HepG2 (cell line): ENCODE data around the gene C14orf132. TPM values are rescaled to one million over a fixed set of nuclear protein-coding genes. Genes with fewer than 3 reads are reported as not detected.

Experiments used
- ATF7-NPFF ChIP-seq: sonication (generic); formaldehyde crosslinking; IDR thresholded peaks from 2 replicates; pipeline ENCODE4 v1.8.1; 2023; ENCODE audit warnings: mild to moderate bottlenecking, low read depth, missing genetic modification reagents, moderate library complexity
- BRCA1 ChIP-seq: sonication (generic); formaldehyde crosslinking; IDR thresholded peaks from 2 replicates; pipeline ENCODE4 v1.4.0; 2020; ENCODE audit warnings: missing genetic modification reagents
- CBX5 ChIP-seq: sonication (generic); formaldehyde crosslinking; IDR thresholded peaks from 2 replicates; pipeline ENCODE4 v1.4.0; 2020; ENCODE audit warnings: missing genetic modification reagents, borderline replicate concordance
- ERF ChIP-seq: IDR thresholded peaks from 2 replicates; pipeline ENCODE4 v1.6.1; 2018; ENCODE audit warnings: missing biosample characterization, missing genetic modification reagents
- FOSL1 ChIP-seq: sonication (generic); formaldehyde crosslinking; IDR thresholded peaks from 2 replicates; pipeline ENCODE4 v1.9.0; 2021; ENCODE audit warnings: missing genetic modification reagents, borderline replicate concordance
- HMG20B ChIP-seq: conservative IDR thresholded peaks from 2 replicates; pipeline ENCODE4 v1.6.1; 2016; ENCODE audit warnings: missing genetic modification reagents, missing compliant biosample characterization
- HOXA9 ChIP-seq: sonication (generic); formaldehyde crosslinking; IDR thresholded peaks from 2 replicates; pipeline ENCODE4 v1.8.1; 2022; ENCODE audit warnings: missing genetic modification reagents, mild to moderate bottlenecking, moderate library complexity, borderline replicate concordance
- KDM6A ChIP-seq: IDR thresholded peaks from 2 replicates; pipeline ENCODE4 v1.6.1; 2016; ENCODE audit warnings: low read depth
- MZF1 ChIP-seq: sonication (generic); formaldehyde crosslinking; IDR thresholded peaks from 2 replicates; pipeline ENCODE4 v1.8.1; 2023; ENCODE audit warnings: mild to moderate bottlenecking, missing genetic modification reagents, borderline replicate concordance
- NFKB2 ChIP-seq: sonication (generic); formaldehyde crosslinking; IDR thresholded peaks from 2 replicates; pipeline ENCODE4 v1.4.0; 2020; ENCODE audit warnings: missing genetic modification reagents, borderline replicate concordance
- NR2C2 ChIP-seq: sonication (generic); formaldehyde crosslinking; IDR thresholded peaks from 2 replicates; pipeline ENCODE4 v1.4.0; 2020; ENCODE audit warnings: missing genetic modification reagents, mild to moderate bottlenecking, moderate library complexity, borderline replicate concordance
- PHF21A ChIP-seq: sonication (generic); formaldehyde crosslinking; IDR thresholded peaks from 2 replicates; pipeline ENCODE4 v1.5.0; 2020; ENCODE audit warnings: mild to moderate bottlenecking, missing genetic modification reagents
- SALL1 ChIP-seq: sonication (generic); formaldehyde crosslinking; IDR thresholded peaks from 2 replicates; pipeline ENCODE4 v1.8.0; 2022; ENCODE audit warnings: mild to moderate bottlenecking, missing genetic modification reagents
- SALL2 ChIP-seq: sonication (generic); formaldehyde crosslinking; IDR thresholded peaks from 2 replicates; pipeline ENCODE4 v1.8.1; 2023; ENCODE audit warnings: mild to moderate bottlenecking, missing genetic modification reagents, inconsistent platforms
- TBX2 ChIP-seq: sonication (generic); formaldehyde crosslinking; IDR thresholded peaks from 2 replicates; pipeline ENCODE4 v1.5.0; 2020; ENCODE audit warnings: missing genetic modification reagents, mild to moderate bottlenecking, borderline replicate concordance
- ZBTB25 ChIP-seq: IDR thresholded peaks from 2 replicates; pipeline ENCODE4 v1.6.1; 2018; ENCODE audit warnings: missing genetic modification reagents
- ZBTB33 ChIP-seq: sonication (generic); formaldehyde crosslinking; IDR thresholded peaks from 2 replicates; pipeline ENCODE4 v1.4.0; 2020; ENCODE audit warnings: missing genetic modification reagents
- ZFP1 ChIP-seq: IDR thresholded peaks from 2 replicates; pipeline ENCODE4 v1.6.1; 2016
- ZMYM2 ChIP-seq: sonication (generic); formaldehyde crosslinking; IDR thresholded peaks from 2 replicates; pipeline ENCODE4 v1.8.0; 2022; ENCODE audit warnings: mild to moderate bottlenecking, missing genetic modification reagents
- ZNF225 ChIP-seq: sonication (generic); formaldehyde crosslinking; IDR thresholded peaks from 2 replicates; pipeline ENCODE4 v1.4.0; 2020; ENCODE audit warnings: mild to moderate bottlenecking, missing genetic modification reagents
- ZNF44 ChIP-seq: sonication (generic); formaldehyde crosslinking; IDR thresholded peaks from 2 replicates; pipeline ENCODE4 v1.5.1; 2020; ENCODE audit warnings: mild to moderate bottlenecking, missing genetic modification reagents
- ZNF451 ChIP-seq: sonication (generic); formaldehyde crosslinking; IDR thresholded peaks from 2 replicates; pipeline ENCODE4 v1.5.0; 2020; ENCODE audit warnings: mild to moderate bottlenecking, missing genetic modification reagents
- ZNF589 ChIP-seq: sonication (generic); formaldehyde crosslinking; conservative IDR thresholded peaks from 2 replicates; pipeline ENCODE4 v1.8.0; 2022; ENCODE audit warnings: mild to moderate bottlenecking, moderate library complexity, missing genetic modification reagents
- ZNF678 ChIP-seq: sonication (generic); formaldehyde crosslinking; IDR thresholded peaks from 2 replicates; pipeline ENCODE4 v1.4.0; 2020; ENCODE audit warnings: mild to moderate bottlenecking, missing genetic modification reagents
- ZNF777 ChIP-seq: sonication (generic); formaldehyde crosslinking; IDR thresholded peaks from 2 replicates; pipeline ENCODE4 v1.4.0; 2020; ENCODE audit warnings: missing genetic modification reagents
- ZNF800 ChIP-seq: sonication (generic); formaldehyde crosslinking; IDR thresholded peaks from 2 replicates; pipeline ENCODE4 v1.4.0; 2020; ENCODE audit warnings: missing genetic modification reagents
- polyA plus RNA-seq, 8 experiments: library from polyadenylated mRNA; depleted of rRNA in 3 of 8; stranded (reverse) in 7 of 8; unstranded in 1 of 8; fragments of >200 nt; fragmentation: Illumina TruSeq in 4 of 8; extraction: Trizol in 4 of 8; gene quantifications; 2 replicates each; pipeline versions ENCODE4 v1.2.1 to v1.2.3, GENCODE V29; 2011 to 2016; ENCODE audit warnings: low read depth in 4 of 8, missing spikeins in 1 of 8, mixed read lengths in 1 of 8; ENCODE audit not compliant: insufficient read depth in 1 of 8
- total RNA-seq, 5 experiments: library from RNA; depleted of rRNA; stranded (reverse); fragments of >200 nt; fragmentation: Illumina TruSeq; extraction: Trizol; gene quantifications; 2 replicates each; pipeline ENCODE4 v1.2.3, GENCODE V29; 2016; ENCODE audit warnings: low read depth in 1 of 5

C14orf132 gene
- total and polyA plus RNA-seq, 2 of the 13 experiments (the other 11 are each of a cell fraction or from before 2014, with no cell fraction given) = 0.13 to 0.15 TPM

GRCh38 chr14:96039633-96040311 is 610 bp downstream of the C14orf132 start (continued):
- TF ChIP-seq CBX5 (CRISPR knock-in tag) (no peak), ATF7-NPFF (0 out of 2 replicates have a peak, but pooled peaks have one; percentile 30), ZNF225 (CRISPR knock-in tag) (no peak), TBX2 (no peak), MZF1 (CRISPR knock-in tag) (no peak), ZNF44 (no peak), SALL1 (CRISPR knock-in tag) (0 out of 2 replicates have a peak, but pooled peaks have one; percentile 13), ZBTB33 (CRISPR knock-in tag) (no peak), ZNF777 (CRISPR knock-in tag) (0 out of 2 replicates have a peak, but pooled peaks have one; percentile 12), BRCA1 (CRISPR knock-in tag) (no peak), ZNF800 (0 out of 2 replicates have a peak, but pooled peaks have one; percentile 37), KDM6A (CRISPR knock-in tag) (no peak), ZMYM2 (CRISPR knock-in tag) (no peak), NR2C2 (0 out of 2 replicates have a peak, but pooled peaks have one; percentile 15), PHF21A (no peak), NFKB2 (CRISPR knock-in tag) (0 out of 2 replicates have a peak, but pooled peaks have one; percentile 24), ZBTB25 (CRISPR knock-in tag) (no peak), SALL2 (no peak), ERF (CRISPR knock-in tag) (no peak), ZNF451 (CRISPR knock-in tag) (peak; percentile 59; the same call in 1 of the 2 replicates), ZFP1 (CRISPR knock-in tag) (no peak), ZNF678 (CRISPR knock-in tag) (no peak), ZNF589 (CRISPR knock-in tag) (no peak), FOSL1 (CRISPR knock-in tag) (no peak), HOXA9 (CRISPR knock-in tag) (no peak), HMG20B (CRISPR knock-in tag) (no peak)
